Epithelial cell of proximal tubule (primary cell): ENCODE measurements around the gene VPS45. TPM values are rescaled to one million over a fixed set of nuclear protein-coding genes. Genes with fewer than 3 reads are reported as not detected.
A peak's percentile ranks its signal among the peaks of the same experiment; 100 is the strongest.

Source experiments
- DNase-seq: peaks from one replicate; pipeline ENCODE4 v3.0.0-alpha.2; 2011; ENCODE audit warnings: low read depth
- H3K4me3 ChIP-seq: 2 replicates; pipeline ENCODE4 v1.5.1; 2011; ENCODE audit warnings: low read depth, mild to moderate bottlenecking, low read length
- CTCF ChIP-seq: conservative IDR thresholded peaks from 2 replicates; pipeline ENCODE4 v1.5.1; 2012; ENCODE audit warnings: low read depth, mild to moderate bottlenecking, low read length
- total RNA-seq: library from RNA; depleted of rRNA; stranded (reverse); fragments of >200 nt; gene quantifications from 2 replicates; pipeline ENCODE4 v1.2.3, GENCODE V29; 2015

Gene VPS45
- total RNA-seq, 1 donor from 2014 or later: 12.5 TPM

GRCh38 chr1:150060260-150060659 is 7.3 kb upstream of the VPS45 start:
- DNase-seq: no peak
- no peak for TF ChIP-seq CTCF
- no peak overlapping the region for H3K4me3 ChIP-seq

- TF ChIP-seq CTCF: no peak
- H3K4me3 ChIP-seq: no peak overlapping the region
- DNase-seq: no peak
These were observed 5.9 kb upstream of the VPS45 start for GRCh38 chr1:150061632-150062101.

- no peak overlapping the region for H3K4me3 ChIP-seq
- TF ChIP-seq CTCF: no peak
- no peak for DNase-seq
These were observed 5.5 kb upstream of the VPS45 start for GRCh38 chr1:150062113-150062512.

- no peak for DNase-seq
- no peak for TF ChIP-seq CTCF
- no peak overlapping the region for H3K4me3 ChIP-seq
These were observed 2.2 kb upstream of the VPS45 start for GRCh38 chr1:150065184-150065871.

- no peak for TF ChIP-seq CTCF
- DNase-seq: no peak
- H3K4me3 ChIP-seq: peak overlapping the region; percentile 63
These were observed 1.2 kb upstream of the VPS45 start for GRCh38 chr1:150066328-150066727.

- DNase-seq: no peak
These were observed 765 bp upstream of the VPS45 start for GRCh38 chr1:150066838-150067183.

More at GRCh38 chr1:150066838-150067183, 765 bp upstream of the VPS45 start:
- H3K4me3 ChIP-seq: peak overlapping the region; percentile 63
- TF ChIP-seq CTCF: no peak
